ENCODE results near the gene TMBIM6.

The TMBIM6 gene

DNA sequence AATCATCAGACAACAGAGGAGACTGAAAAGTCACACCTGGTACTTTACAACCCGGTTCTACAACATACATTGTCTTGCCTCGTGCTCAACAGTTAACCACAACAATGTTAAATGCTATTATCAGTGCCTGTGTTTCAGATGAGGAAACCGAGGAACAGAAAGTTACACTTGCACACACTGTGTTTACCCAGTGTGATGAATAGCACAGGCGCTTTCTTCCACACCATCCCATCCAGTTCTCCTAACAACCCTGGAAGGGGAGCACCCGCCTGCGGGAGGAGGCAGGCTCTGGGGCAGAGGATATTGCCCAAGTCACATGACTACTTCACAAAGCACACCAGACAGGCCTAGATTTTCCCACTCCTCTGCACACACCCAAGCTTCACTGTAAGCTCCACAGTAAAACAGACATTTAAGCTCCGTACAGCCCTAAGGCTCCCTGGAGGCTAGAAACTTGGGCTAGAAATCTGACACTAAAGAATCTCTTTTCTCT, 65.0 kb downstream of the TMBIM6 start:
- no peak for TF ChIP-seq CTCF (IDR thresholded peaks at IDR 0.05)
- Histone ChIP-seq H3K4me3 (no peak overlapping the region), H3K27ac (no peak overlapping the region)
- no peak for DNase-seq (ENCODE audit: low spot score)

GRCh38 chr12:49806877-49807276, 65.5 kb downstream of the TMBIM6 start:
- no peak overlapping the region for H3K27ac ChIP-seq

GRCh38 chr12:49807991-49808580, 66.7 kb downstream of the TMBIM6 start:
- Histone ChIP-seq H3K27ac (peak overlapping the region; percentile 66 to 91), H3K4me3 (peak overlapping the region; percentile 56)
- no peak for TF ChIP-seq CTCF (IDR thresholded peaks at IDR 0.05)
- no peak for DNase-seq (ENCODE audit: low spot score)

More at GRCh38 chr12:49806877-49807276, 65.5 kb downstream of the TMBIM6 start:
- no peak overlapping the region for H3K4me3 ChIP-seq
- TF ChIP-seq CTCF (IDR thresholded peaks at IDR 0.05) = no peak
- no peak for DNase-seq (ENCODE audit: low spot score)

- TF ChIP-seq CTCF (IDR thresholded peaks at IDR 0.05) = no peak
- peak overlapping the region; percentile 56 for H3K4me3 ChIP-seq
- peak overlapping the region; percentile 66 to 91 for H3K27ac ChIP-seq
- no peak for DNase-seq (ENCODE audit: low spot score)
Observed at GRCh38 chr12:49808686-49809380, 67.5 kb downstream of the TMBIM6 start.

DNA sequence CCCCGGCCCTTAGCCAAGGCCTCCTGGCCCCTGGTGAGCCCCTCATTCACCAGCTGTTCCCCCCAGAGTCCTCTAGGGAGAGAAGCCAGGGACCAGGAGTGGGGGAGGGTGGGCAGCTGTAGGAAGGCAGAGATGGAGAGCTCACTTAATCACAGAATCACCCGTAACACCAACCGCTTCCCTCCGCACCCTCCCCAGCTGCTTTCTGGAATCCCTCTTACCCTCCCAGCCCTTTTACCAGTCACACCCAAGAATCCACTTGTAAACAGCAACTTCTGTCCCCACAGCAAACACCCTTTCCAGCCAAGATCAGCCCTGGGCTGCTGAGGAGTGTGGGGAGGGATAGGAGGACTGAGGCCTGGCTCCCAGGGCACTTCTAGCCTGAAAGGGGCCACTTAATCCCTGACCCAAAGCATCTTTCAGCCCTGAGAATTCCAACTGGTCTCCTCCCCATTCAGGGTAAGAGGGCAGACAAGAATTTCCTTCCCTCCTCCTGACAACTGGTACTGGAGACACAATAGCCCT, 68.1 kb downstream of the TMBIM6 start:
- Histone ChIP-seq H3K27ac (peak overlapping the region; percentile 66 to 91), H3K4me3 (peak overlapping the region; percentile 56)
- TF ChIP-seq CTCF (IDR thresholded peaks at IDR 0.05) = no peak
- DNase-seq (ENCODE audit: low spot score) = no peak

- Histone ChIP-seq H3K4me3 (peak overlapping the region; percentile 56), H3K27ac (peak overlapping the region; percentile 66 to 91)
- no peak for TF ChIP-seq CTCF (IDR thresholded peaks at IDR 0.05)
- no peak for DNase-seq (ENCODE audit: low spot score)
Observed at GRCh38 chr12:49809906-49810389, 68.6 kb downstream of the TMBIM6 start.
